Measurements from ENCODE around the gene PIM1.

DNA sequence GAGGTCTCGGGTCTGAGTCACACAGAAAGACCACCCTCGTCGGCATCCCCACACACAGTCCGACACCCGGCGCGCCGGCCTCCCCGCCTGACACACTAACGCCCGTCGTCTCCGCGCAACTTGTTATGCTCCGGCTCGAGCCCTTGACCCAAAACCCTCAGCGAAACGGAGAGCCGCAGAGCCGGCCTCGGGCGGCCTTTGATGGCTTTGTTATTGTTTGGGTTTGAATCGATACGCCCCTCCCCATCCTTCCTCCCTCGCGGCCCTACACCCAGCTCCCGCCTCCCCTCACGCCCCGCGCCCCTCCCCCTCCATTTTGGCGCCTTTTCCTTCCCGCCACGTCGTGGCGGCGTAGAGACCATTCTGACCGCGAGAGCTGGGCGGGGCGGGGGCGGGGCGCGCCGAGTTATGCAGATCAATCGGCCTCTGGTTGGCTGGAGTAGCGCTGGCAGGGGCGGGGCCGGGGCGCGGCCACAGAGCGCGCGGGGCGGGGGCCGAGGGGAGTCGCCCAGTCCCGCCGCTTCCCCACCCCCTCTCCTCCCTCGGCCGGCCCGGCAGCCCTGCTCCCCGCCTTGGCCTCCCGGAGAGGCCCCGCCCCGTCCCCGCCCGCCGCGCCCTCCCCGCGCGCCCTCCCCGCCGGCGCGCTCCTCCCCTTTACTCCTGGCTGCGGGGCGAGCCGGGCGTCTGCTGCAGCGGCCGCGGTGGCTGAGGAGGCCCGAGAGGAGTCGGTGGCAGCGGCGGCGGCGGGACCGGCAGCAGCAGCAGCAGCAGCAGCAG lies at the start of gene PIM1:
- TF ChIP-seq, protein P1, sequence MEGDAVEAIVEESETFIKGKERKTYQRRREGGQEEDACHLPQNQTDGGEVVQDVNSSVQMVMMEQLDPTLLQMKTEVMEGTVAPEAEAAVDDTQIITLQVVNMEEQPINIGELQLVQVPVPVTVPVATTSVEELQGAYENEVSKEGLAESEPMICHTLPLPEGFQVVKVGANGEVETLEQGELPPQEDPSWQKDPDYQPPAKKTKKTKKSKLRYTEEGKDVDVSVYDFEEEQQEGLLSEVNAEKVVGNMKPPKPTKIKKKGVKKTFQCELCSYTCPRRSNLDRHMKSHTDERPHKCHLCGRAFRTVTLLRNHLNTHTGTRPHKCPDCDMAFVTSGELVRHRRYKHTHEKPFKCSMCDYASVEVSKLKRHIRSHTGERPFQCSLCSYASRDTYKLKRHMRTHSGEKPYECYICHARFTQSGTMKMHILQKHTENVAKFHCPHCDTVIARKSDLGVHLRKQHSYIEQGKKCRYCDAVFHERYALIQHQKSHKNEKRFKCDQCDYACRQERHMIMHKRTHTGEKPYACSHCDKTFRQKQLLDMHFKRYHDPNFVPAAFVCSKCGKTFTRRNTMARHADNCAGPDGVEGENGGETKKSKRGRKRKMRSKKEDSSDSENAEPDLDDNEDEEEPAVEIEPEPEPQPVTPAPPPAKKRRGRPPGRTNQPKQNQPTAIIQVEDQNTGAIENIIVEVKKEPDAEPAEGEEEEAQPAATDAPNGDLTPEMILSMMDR (IDR thresholded peaks at IDR 0.05): no peak
- no peak for TF ChIP-seq ZFX (IDR thresholded peaks at IDR 0.05; ENCODE audit: borderline replicate concordance)

Measured in 22Rv1 (cell line).